HepG2 (cell line): ENCODE measurements around the gene SLC19A3. TPM values are rescaled to one million over a fixed set of nuclear protein-coding genes. Genes with fewer than 3 reads are reported as not detected.

Experiments
- AKAP8 ChIP-seq: sonication (generic); formaldehyde crosslinking; IDR thresholded peaks from 2 replicates; pipeline ENCODE4 v1.5.1; 2020; ENCODE audit warnings: mild to moderate bottlenecking, missing genetic modification reagents
- CENPX ChIP-seq: sonication (generic); formaldehyde crosslinking; IDR thresholded peaks from 2 replicates; pipeline ENCODE4 v1.9.0; 2021; ENCODE audit warnings: mild to moderate bottlenecking, missing genetic modification reagents, moderate library complexity
- EEA1 ChIP-seq: sonication (generic); formaldehyde crosslinking; IDR thresholded peaks from 2 replicates; pipeline ENCODE4 v1.5.1; 2020; ENCODE audit warnings: mild to moderate bottlenecking, missing genetic modification reagents, borderline replicate concordance
- ERF ChIP-seq: IDR thresholded peaks from 2 replicates; pipeline ENCODE4 v1.6.1; 2018; ENCODE audit warnings: missing biosample characterization, missing genetic modification reagents
- FLYWCH1 ChIP-seq: sonication (generic); formaldehyde crosslinking; IDR thresholded peaks from 2 replicates; pipeline ENCODE4 v1.8.1; 2023; ENCODE audit warnings: mild to moderate bottlenecking, missing genetic modification reagents
- KLF11 ChIP-seq: IDR thresholded peaks from 2 replicates; pipeline ENCODE4 v1.6.1; 2016; ENCODE audit warnings: missing compliant biosample characterization
- MATR3 ChIP-seq: sonication (generic); formaldehyde crosslinking; IDR thresholded peaks from 2 replicates; pipeline ENCODE4 v1.4.0; 2020; ENCODE audit warnings: missing genetic modification reagents
- MAZ ChIP-seq, 2 experiments: sonication (generic) in 1 of 2; formaldehyde crosslinking in 1 of 2; IDR thresholded peaks; 2 replicates each; pipeline versions ENCODE4 v1.5.0 to v1.6.1; 2012 to 2020; ENCODE audit warnings: low read depth in 2 of 2, mild to moderate bottlenecking in 2 of 2, borderline replicate concordance in 1 of 2, improper control_type of control experiment in 1 of 2, low read length in 1 of 2, missing genetic modification reagents in 1 of 2, moderate library complexity in 1 of 2
- MED8 ChIP-seq: sonication (generic); formaldehyde crosslinking; IDR thresholded peaks from 2 replicates; pipeline ENCODE4 v1.8.1; 2023; ENCODE audit warnings: mild to moderate bottlenecking, missing genetic modification reagents; ENCODE audit not compliant: insufficient replicate concordance
- NFE2 ChIP-seq: sonication (generic); formaldehyde crosslinking; IDR thresholded peaks from 2 replicates; pipeline ENCODE4 v1.4.0; 2020; ENCODE audit warnings: missing genetic modification reagents
- NFKBIZ ChIP-seq: IDR thresholded peaks from 2 replicates; pipeline ENCODE4 v1.6.1; 2018; ENCODE audit warnings: missing genetic modification reagents, missing compliant biosample characterization
- PAX8 ChIP-seq: sonication (generic); formaldehyde crosslinking; IDR thresholded peaks from 2 replicates; pipeline ENCODE4 v1.8.0; 2022; ENCODE audit warnings: mild to moderate bottlenecking, missing genetic modification reagents, borderline replicate concordance
- RARG ChIP-seq: sonication (generic); formaldehyde crosslinking; IDR thresholded peaks from 2 replicates; pipeline ENCODE4 v1.4.0; 2020; ENCODE audit warnings: low read depth, mild to moderate bottlenecking, missing genetic modification reagents
- TEAD3 ChIP-seq: optimal IDR thresholded peaks from 2 replicates; pipeline ENCODE3; 2016; ENCODE audit warnings: borderline replicate concordance
- THYN1 ChIP-seq: sonication (generic); formaldehyde crosslinking; IDR thresholded peaks from 2 replicates; pipeline ENCODE4 v1.8.1; 2023; ENCODE audit warnings: low read depth, mild to moderate bottlenecking, moderate library complexity, missing genetic modification reagents, borderline replicate concordance
- ZMYM3 ChIP-seq: sonication (generic); formaldehyde crosslinking; IDR thresholded peaks from 2 replicates; pipeline ENCODE4 v1.5.1; 2020; ENCODE audit warnings: mild to moderate bottlenecking, missing genetic modification reagents
- ZNF121 ChIP-seq: sonication (generic); formaldehyde crosslinking; IDR thresholded peaks from 2 replicates; pipeline ENCODE4 v1.5.0; 2020; ENCODE audit warnings: mild to moderate bottlenecking, missing genetic modification reagents
- ZNF207 ChIP-seq: fragments of 450-650 bp; IDR thresholded peaks from 2 replicates; pipeline ENCODE4 v1.6.1; 2016; ENCODE audit warnings: antibody characterized with exemption, borderline replicate concordance
- ZNF225 ChIP-seq: sonication (generic); formaldehyde crosslinking; IDR thresholded peaks from 2 replicates; pipeline ENCODE4 v1.4.0; 2020; ENCODE audit warnings: mild to moderate bottlenecking, missing genetic modification reagents
- ZNF263 ChIP-seq: sonication (generic); formaldehyde crosslinking; IDR thresholded peaks from 2 replicates; pipeline ENCODE4 v1.4.0; 2020; ENCODE audit warnings: missing genetic modification reagents
- ZNF7 ChIP-seq: IDR thresholded peaks from 2 replicates; pipeline ENCODE4 v1.6.1; 2016; ENCODE audit warnings: missing biosample characterization, missing genetic modification reagents
- ZNF709 ChIP-seq: sonication (generic); formaldehyde crosslinking; IDR thresholded peaks from 2 replicates; pipeline ENCODE4 v1.5.0; 2020; ENCODE audit warnings: mild to moderate bottlenecking, missing genetic modification reagents
- ZSCAN21 ChIP-seq: sonication (generic); formaldehyde crosslinking; IDR thresholded peaks from 2 replicates; pipeline ENCODE4 v1.8.0; 2022; ENCODE audit warnings: mild to moderate bottlenecking, missing genetic modification reagents, moderate library complexity, borderline replicate concordance
- polyA plus RNA-seq, 8 experiments: library from polyadenylated mRNA; depleted of rRNA in 3 of 8; stranded (reverse) in 7 of 8; unstranded in 1 of 8; fragments of >200 nt; fragmentation: Illumina TruSeq in 4 of 8; extraction: Trizol in 4 of 8; gene quantifications; 2 replicates each; pipeline versions ENCODE4 v1.2.1 to v1.2.3, GENCODE V29; 2011 to 2016; ENCODE audit warnings: low read depth in 4 of 8, missing spikeins in 1 of 8, mixed read lengths in 1 of 8; ENCODE audit not compliant: insufficient read depth in 1 of 8
- total RNA-seq, 5 experiments: library from RNA; depleted of rRNA; stranded (reverse); fragments of >200 nt; fragmentation: Illumina TruSeq; extraction: Trizol; gene quantifications; 2 replicates each; pipeline ENCODE4 v1.2.3, GENCODE V29; 2016; ENCODE audit warnings: low read depth in 1 of 5
- TF ChIP-seq, protein P1 (sequence below): sonication (generic); formaldehyde crosslinking; IDR thresholded peaks from 2 replicates; pipeline ENCODE4 v1.5.0; 2020; ENCODE audit warnings: missing genetic modification reagents
- TF ChIP-seq, protein P2 (sequence below): fragments of 450-650 bp; IDR thresholded peaks from 2 replicates; pipeline ENCODE4 v1.6.1; 2017
- TF ChIP-seq, protein P3 (sequence below): IDR thresholded peaks from 2 replicates; pipeline ENCODE4 v1.6.1; 2016; ENCODE audit warnings: missing biosample characterization, missing genetic modification reagents, low read depth
- TF ChIP-seq, protein P4 (sequence below): sonication (generic); formaldehyde crosslinking; IDR thresholded peaks from 2 replicates; pipeline ENCODE4 v1.8.1; 2022; ENCODE audit warnings: mild to moderate bottlenecking, missing genetic modification reagents
- TF ChIP-seq, protein P5 (sequence below): sonication (generic); formaldehyde crosslinking; IDR thresholded peaks from 2 replicates; pipeline ENCODE4 v1.5.1; 2020; ENCODE audit warnings: missing genetic modification reagents, mild to moderate bottlenecking, borderline replicate concordance

The SLC19A3 gene
- total and polyA plus RNA-seq, 2 of the 13 experiments (the other 11 are each of a cell fraction or from before 2014, with no cell fraction given) = 2.3 to 5.2 TPM

DNA sequence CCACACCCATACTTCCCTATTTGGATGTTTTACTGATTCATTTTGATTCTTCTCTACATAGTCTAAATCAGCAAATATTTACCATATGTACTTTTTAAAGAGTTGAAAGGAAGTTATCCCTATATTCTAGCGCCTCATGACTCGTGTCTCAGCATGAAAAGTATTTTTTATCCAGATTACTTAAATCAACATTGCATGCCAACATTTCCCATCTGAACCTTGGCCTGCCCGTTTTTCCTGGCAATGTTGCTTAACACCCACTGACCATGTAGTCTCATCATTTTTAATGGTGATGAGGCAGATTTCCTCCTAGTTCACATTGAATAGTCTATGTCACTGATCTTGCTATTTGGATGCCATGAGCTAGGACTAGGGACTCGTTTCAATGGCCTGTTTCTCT, 64.4 kb downstream of the SLC19A3 start (continued):
- TF ChIP-seq ZNF207 (no peak), ZNF709 (CRISPR knock-in tag) (no peak), MAZ (IDR thresholded peaks at IDR 0.05; ENCODE audit: borderline replicate concordance, low read depth, low read length) (no peak), MAZ (CRISPR knock-in tag; IDR thresholded peaks at IDR 0.05; ENCODE audit: low read depth) (no peak), NFE2 (CRISPR knock-in tag) (0 out of 2 replicates have a peak, but pooled peaks have one; percentile 19), TEAD3 (CRISPR knock-in tag) (peak; percentile 54), FLYWCH1 (CRISPR knock-in tag) (no peak), ERF (CRISPR knock-in tag) (no peak), ZSCAN21 (CRISPR knock-in tag) (no peak), ZNF263 (CRISPR knock-in tag) (no peak), THYN1 (CRISPR knock-in tag) (no peak), ZNF225 (CRISPR knock-in tag) (no peak), ZMYM3 (CRISPR knock-in tag) (no peak), RARG (CRISPR knock-in tag) (no peak), AKAP8 (no peak), NFKBIZ (CRISPR knock-in tag) (0 out of 2 replicates have a peak, but pooled peaks have one; percentile 34), EEA1 (no peak), CENPX (CRISPR knock-in tag) (no peak), ZNF7 (CRISPR knock-in tag) (no peak), MATR3 (CRISPR knock-in tag) (no peak), PAX8 (CRISPR knock-in tag) (no peak), KLF11 (CRISPR knock-in tag) (no peak), MED8 (CRISPR knock-in tag) (no peak), ZNF121 (CRISPR knock-in tag) (no peak)
- TF ChIP-seq, protein P1, sequence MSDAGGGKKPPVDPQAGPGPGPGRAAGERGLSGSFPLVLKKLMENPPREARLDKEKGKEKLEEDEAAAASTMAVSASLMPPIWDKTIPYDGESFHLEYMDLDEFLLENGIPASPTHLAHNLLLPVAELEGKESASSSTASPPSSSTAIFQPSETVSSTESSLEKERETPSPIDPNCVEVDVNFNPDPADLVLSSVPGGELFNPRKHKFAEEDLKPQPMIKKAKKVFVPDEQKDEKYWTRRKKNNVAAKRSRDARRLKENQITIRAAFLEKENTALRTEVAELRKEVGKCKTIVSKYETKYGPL (CRISPR knock-in tag) = no peak
- TF ChIP-seq, protein P2, sequence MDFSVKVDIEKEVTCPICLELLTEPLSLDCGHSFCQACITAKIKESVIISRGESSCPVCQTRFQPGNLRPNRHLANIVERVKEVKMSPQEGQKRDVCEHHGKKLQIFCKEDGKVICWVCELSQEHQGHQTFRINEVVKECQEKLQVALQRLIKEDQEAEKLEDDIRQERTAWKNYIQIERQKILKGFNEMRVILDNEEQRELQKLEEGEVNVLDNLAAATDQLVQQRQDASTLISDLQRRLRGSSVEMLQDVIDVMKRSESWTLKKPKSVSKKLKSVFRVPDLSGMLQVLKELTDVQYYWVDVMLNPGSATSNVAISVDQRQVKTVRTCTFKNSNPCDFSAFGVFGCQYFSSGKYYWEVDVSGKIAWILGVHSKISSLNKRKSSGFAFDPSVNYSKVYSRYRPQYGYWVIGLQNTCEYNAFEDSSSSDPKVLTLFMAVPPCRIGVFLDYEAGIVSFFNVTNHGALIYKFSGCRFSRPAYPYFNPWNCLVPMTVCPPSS = no peak
- TF ChIP-seq, protein P3, sequence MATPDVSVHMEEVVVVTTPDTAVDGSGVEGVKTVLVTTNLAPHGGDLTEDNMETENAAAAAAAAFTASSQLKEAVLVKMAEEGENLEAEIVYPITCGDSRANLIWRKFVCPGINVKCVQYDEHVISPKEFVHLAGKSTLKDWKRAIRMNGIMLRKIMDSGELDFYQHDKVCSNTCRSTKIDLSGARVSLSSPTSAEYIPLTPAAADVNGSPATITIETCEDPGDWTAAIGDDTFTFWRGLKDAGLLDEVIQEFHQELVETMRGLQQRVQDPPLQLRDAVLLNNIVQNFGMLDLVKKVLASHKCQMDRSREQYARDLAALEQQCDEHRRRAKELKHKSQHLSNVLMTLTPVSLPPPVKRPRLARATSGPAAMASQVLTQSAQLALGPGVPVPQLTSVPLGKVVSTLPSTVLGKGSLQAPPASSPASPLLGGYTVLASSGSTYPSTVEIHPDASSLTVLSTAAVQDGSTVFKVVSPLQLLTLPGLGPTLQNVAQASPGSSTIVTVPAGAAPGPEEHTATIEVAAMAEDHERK (CRISPR knock-in tag) = no peak
- TF ChIP-seq, protein P4, sequence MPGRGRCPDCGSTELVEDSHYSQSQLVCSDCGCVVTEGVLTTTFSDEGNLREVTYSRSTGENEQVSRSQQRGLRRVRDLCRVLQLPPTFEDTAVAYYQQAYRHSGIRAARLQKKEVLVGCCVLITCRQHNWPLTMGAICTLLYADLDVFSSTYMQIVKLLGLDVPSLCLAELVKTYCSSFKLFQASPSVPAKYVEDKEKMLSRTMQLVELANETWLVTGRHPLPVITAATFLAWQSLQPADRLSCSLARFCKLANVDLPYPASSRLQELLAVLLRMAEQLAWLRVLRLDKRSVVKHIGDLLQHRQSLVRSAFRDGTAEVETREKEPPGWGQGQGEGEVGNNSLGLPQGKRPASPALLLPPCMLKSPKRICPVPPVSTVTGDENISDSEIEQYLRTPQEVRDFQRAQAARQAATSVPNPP (CRISPR knock-in tag) = no peak
- TF ChIP-seq, protein P5, sequence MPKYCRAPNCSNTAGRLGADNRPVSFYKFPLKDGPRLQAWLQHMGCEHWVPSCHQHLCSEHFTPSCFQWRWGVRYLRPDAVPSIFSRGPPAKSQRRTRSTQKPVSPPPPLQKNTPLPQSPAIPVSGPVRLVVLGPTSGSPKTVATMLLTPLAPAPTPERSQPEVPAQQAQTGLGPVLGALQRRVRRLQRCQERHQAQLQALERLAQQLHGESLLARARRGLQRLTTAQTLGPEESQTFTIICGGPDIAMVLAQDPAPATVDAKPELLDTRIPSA (CRISPR knock-in tag) = no peak
